Lower lobe of right lung (tissue), 2 donors: Measurements from ENCODE around the gene SLC45A3. TPM values are rescaled to one million over a fixed set of nuclear protein-coding genes. Genes with fewer than 3 reads are reported as not detected.

Experiments used
- ATAC-seq, 2 donors: fragments of 200-7000 bp; cut with Tn5 transposase; one replicate each; pipeline ENCODE4 v1.9.1; 2020 to 2022; ENCODE audit warnings: mild to moderate bottlenecking in 2 of 2, moderate library complexity in 2 of 2
- DNase-seq: peaks from one replicate; pipeline ENCODE4 v3.0.0-alpha.2; 2020
- H3K27ac ChIP-seq: fragments of 200-600 bp; one replicate; pipeline ENCODE4 v1.8.0; 2022
- H3K27me3 ChIP-seq: fragments of 200-600 bp; one replicate; pipeline ENCODE4 v1.8.0; 2022; ENCODE audit warnings: low read depth
- H3K36me3 ChIP-seq: fragments of 200-600 bp; one replicate; pipeline ENCODE4 v1.8.0; 2022; ENCODE audit warnings: mild to moderate bottlenecking
- H3K4me1 ChIP-seq: fragments of 200-600 bp; one replicate; pipeline ENCODE4 v1.8.0; 2022
- H3K4me3 ChIP-seq: fragments of 200-600 bp; one replicate; pipeline ENCODE4 v1.8.0; 2022; ENCODE audit warnings: mild to moderate bottlenecking
- H3K9me3 ChIP-seq: fragments of 200-600 bp; one replicate; pipeline ENCODE4 v1.8.0; 2022
- CTCF ChIP-seq: fragments of 200-600 bp; IDR thresholded peaks from one replicate; pipeline ENCODE4 v1.8.0; 2022; ENCODE audit warnings: antibody characterized with exemption, mild to moderate bottlenecking
- intact Hi-C: fragments of 100-400 bp; cut with DNase I; formaldehyde crosslinking; loops from one replicate; pipeline ENCODE4 v1.11.0; 2022
- total RNA-seq: library from RNA; stranded (reverse); fragmentation: NEBNext Ultra II Directional; extraction: Animal tissue kit (Norgen Biotek cat#: 25700); gene quantifications from one replicate; pipeline ENCODE4 v1.2.1, GENCODE V29; 2021
- donor health status: DM: no; HTN: yes; CAD: no; lungs with severe emphysema.

The SLC45A3 gene
- total RNA-seq, 1 donor from 2014 or later: 6.8 TPM

GRCh38 chr1:205719015-205719414, 38.7 kb upstream of the SLC45A3 start:
- no peak for TF ChIP-seq CTCF
- intact Hi-C loops: no loop called here
- H3K4me3 ChIP-seq: no peak overlapping the region
- peaks cover 91% of the 10 kb centered on the region for H3K36me3 ChIP-seq
- H3K27me3 ChIP-seq: no peaks in the 10 kb centered on the region
- no peaks in the 10 kb centered on the region for H3K9me3 ChIP-seq
- DNase-seq (no peak), ATAC-seq (no peak)
- no peaks in the 10 kb centered on the region for H3K4me1 ChIP-seq
- H3K27ac ChIP-seq: no peak overlapping the region

- ATAC-seq: no peak
- intact Hi-C loops: no loop called here
- no peak for TF ChIP-seq CTCF
- DNase-seq: no peak
- Histone ChIP-seq H3K4me1 (no peaks in the 10 kb centered on the region), H3K27me3 (no peaks in the 10 kb centered on the region), H3K4me3 (no peak overlapping the region), H3K9me3 (no peaks in the 10 kb centered on the region), H3K27ac (no peak overlapping the region), H3K36me3 (peaks cover 68% of the 10 kb centered on the region)
Observed at GRCh38 chr1:205716371-205717132, 36.2 kb upstream of the SLC45A3 start.

GRCh38 chr1:205715628-205716027, 35.3 kb upstream of the SLC45A3 start:
- intact Hi-C loops: no loop called here
- Histone ChIP-seq H3K9me3 (no peaks in the 10 kb centered on the region), H3K4me3 (no peak overlapping the region), H3K36me3 (peaks cover 59% of the 10 kb centered on the region), H3K27me3 (no peaks in the 10 kb centered on the region), H3K4me1 (peaks cover 4% of the 10 kb centered on the region), H3K27ac (no peak overlapping the region)
- DNase-seq (no peak), ATAC-seq (peak; percentile 41 to 43)
- no peak for TF ChIP-seq CTCF

GRCh38 chr1:205714906-205715246, 34.6 kb upstream of the SLC45A3 start:
- intact Hi-C loops: no loop called here
- peaks cover 4% of the 10 kb centered on the region for H3K4me1 ChIP-seq

GRCh38 chr1:205714190-205714905, 34.0 kb upstream of the SLC45A3 start:
- DNase-seq: no peak
- no peak overlapping the region for H3K27ac ChIP-seq
- H3K4me1 ChIP-seq: peaks cover 4% of the 10 kb centered on the region
- intact Hi-C loops: no loop called here
- H3K4me3 ChIP-seq: no peak overlapping the region
- TF ChIP-seq CTCF: no peak
- peaks cover 46% of the 10 kb centered on the region for H3K36me3 ChIP-seq
- no peaks in the 10 kb centered on the region for H3K27me3 ChIP-seq
- peak; percentile 43 to 65 for ATAC-seq
- H3K9me3 ChIP-seq: no peaks in the 10 kb centered on the region

More at GRCh38 chr1:205714906-205715246, 34.6 kb upstream of the SLC45A3 start:
- no peaks in the 10 kb centered on the region for H3K27me3 ChIP-seq
- no peak for TF ChIP-seq CTCF
- ATAC-seq: no peak
- no peaks in the 10 kb centered on the region for H3K9me3 ChIP-seq
- no peak overlapping the region for H3K27ac ChIP-seq
- no peak overlapping the region for H3K4me3 ChIP-seq
- H3K36me3 ChIP-seq: peaks cover 51% of the 10 kb centered on the region
- no peak for DNase-seq
